AG04450 (cell line): Measurements from ENCODE around the gene PEX26. TPM values are rescaled to one million over a fixed set of nuclear protein-coding genes. Genes with fewer than 3 reads are reported as not detected.

Experiments used
- CTCF ChIA-PET: fragments of 300-600, 350-600 bp; formaldehyde crosslinking; extraction: SDS; loops from one replicate; lab custom pipeline; 2022; ENCODE audit warnings: antibody characterized with exemption, inconsistent platforms; lab: Charles Lee
- POLR2A ChIA-PET: fragments of 350-600 bp; formaldehyde crosslinking; extraction: SDS; loops from one replicate; lab custom pipeline; 2021; ENCODE audit warnings: antibody characterized with exemption, inconsistent platforms; lab: Yijun Ruan, JAX
- DNase-seq: peaks from one replicate; pipeline ENCODE4 v3.0.0-alpha.2; 2011; ENCODE audit warnings: low read depth, low spot score
- H3K27ac ChIP-seq: one replicate; pipeline ENCODE4 v1.5.1; 2012; ENCODE audit warnings: low read depth, low read length, control low read depth
- H3K27me3 ChIP-seq: one replicate; pipeline ENCODE4 v1.6.0; 2012; ENCODE audit warnings: low read length; ENCODE audit not compliant: control insufficient read depth, insufficient read depth
- H3K4me3 ChIP-seq: 2 replicates; pipeline ENCODE4 v1.5.1; 2011; ENCODE audit warnings: mild to moderate bottlenecking, low read depth, low read length, control low read depth
- H3K9me3 ChIP-seq: 2 replicates; pipeline ENCODE4 v1.5.1; 2012; ENCODE audit warnings: low read length; ENCODE audit not compliant: control insufficient read depth, insufficient read depth
- CTCF ChIP-seq: IDR thresholded peaks from 2 replicates; pipeline ENCODE4 v1.5.1; 2011; ENCODE audit warnings: low read depth, low read length, control low read depth, inconsistent platforms
- polyA plus RNA-seq: library from polyadenylated mRNA; depleted of rRNA; stranded (reverse); fragments of >200 nt; gene quantifications from 2 replicates; pipeline ENCODE4 v1.2.3, GENCODE V29; 2011

Gene PEX26
- polyA plus RNA-seq, 1 experiment, result 20.8 TPM

- Histone ChIP-seq H3K9me3 (no peaks in the 10 kb centered on the region; the same call in 1 of the 2 replicates), H3K27me3 (no peaks in the 10 kb centered on the region), H3K27ac (peak overlapping the region; percentile 83), H3K4me3 (peak overlapping the region; percentile 37)
- peak; percentile 11; the same call in 1 of the 2 replicates for TF ChIP-seq CTCF
- POLR2A ChIA-PET, result interaction anchor here (1.0 kb wide), 1 partner anchor 14 kb away, joined by 3 read pairs; the partner anchor contains the start of gene PEX26
- DNase-seq, result no peak
- CTCF ChIA-PET, result no interaction called here
Measured at GRCh38 chr22:18091916-18092526, 14.2 kb downstream of the PEX26 start.

- TF ChIP-seq CTCF, result no peak
- DNase-seq, result no peak
- Histone ChIP-seq H3K9me3 (no peaks in the 10 kb centered on the region), H3K4me3 (no peak overlapping the region), H3K27me3 (no peaks in the 10 kb centered on the region), H3K27ac (no peak overlapping the region)
- CTCF ChIA-PET, result interaction anchor here (2.4 kb wide), 1 partner anchor 17 kb away, joined by 8 read pairs; no protein-coding TSS in a partner anchor
- POLR2A ChIA-PET, result no interaction called here
Measured at GRCh38 chr22:18093661-18094060, 15.9 kb downstream of the PEX26 start.

GRCh38 chr22:18095101-18095805 lies 17.5 kb downstream of the PEX26 start:
- CTCF ChIA-PET, result interaction anchor here (0.6 to 2.4 kb wide), 2 partner anchors 19 to 55 kb away, joined by 5 to 8 read pairs; partner anchors contain the start of gene USP18

GRCh38 chr22:18096823-18097222 lies 19.0 kb downstream of the PEX26 start:
- no peaks in the 10 kb centered on the region for H3K9me3 ChIP-seq
- POLR2A ChIA-PET, result interaction anchor here (1.1 kb wide), 1 partner anchor 14 kb away, joined by 4 read pairs; the partner anchor contains the start of gene TUBA8
- H3K4me3 ChIP-seq, result no peak overlapping the region
- no peak for TF ChIP-seq CTCF
- H3K27ac ChIP-seq, result no peak overlapping the region
- H3K27me3 ChIP-seq, result no peaks in the 10 kb centered on the region
- CTCF ChIA-PET, result no interaction called here
- DNase-seq, result no peak

More at GRCh38 chr22:18095101-18095805, 17.5 kb downstream of the PEX26 start:
- H3K27ac ChIP-seq, result no peak overlapping the region
- H3K4me3 ChIP-seq, result no peak overlapping the region
- DNase-seq, result no peak
- POLR2A ChIA-PET, result no interaction called here
- H3K27me3 ChIP-seq, result no peaks in the 10 kb centered on the region
- no peak for TF ChIP-seq CTCF
- H3K9me3 ChIP-seq, result no peaks in the 10 kb centered on the region

- no peak for DNase-seq
- no peaks in the 10 kb centered on the region; the same call in 1 of the 2 replicates for H3K9me3 ChIP-seq
- ChIA-PET CTCF (no interaction called here), POLR2A (no interaction called here)
- no peak for TF ChIP-seq CTCF
- no peak overlapping the region for H3K27ac ChIP-seq
- no peaks in the 10 kb centered on the region for H3K27me3 ChIP-seq
- H3K4me3 ChIP-seq, result no peak overlapping the region
Measured at GRCh38 chr22:18100781-18101180, 23.0 kb downstream of the PEX26 start.
